ENCODE data around the gene NEAT1.

Gene NEAT1

DNA sequence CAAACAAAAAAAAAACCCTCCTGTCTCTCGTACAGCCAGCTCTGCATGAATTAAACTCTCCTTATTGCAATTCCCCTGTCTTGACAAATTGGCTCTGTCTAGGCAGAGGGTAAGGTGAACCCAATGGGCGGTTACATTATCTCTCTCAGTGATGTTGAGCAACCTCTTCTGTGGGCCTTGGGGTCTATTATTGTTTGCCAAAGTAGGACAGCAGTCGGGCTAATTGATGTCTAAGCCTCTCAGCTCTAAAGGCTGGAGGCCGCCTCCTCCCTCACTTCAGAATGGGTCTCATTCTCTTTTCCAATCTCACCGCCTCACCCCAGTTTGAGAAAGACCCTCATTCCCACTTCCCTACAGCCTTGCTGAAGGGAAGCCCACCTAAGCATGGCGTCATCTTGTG is 38.8 kb upstream of the NEAT1 start:
- Mint-ChIP-seq H3K36me3 (no peaks in the 10 kb centered on the region), H3K9me3 (no peaks in the 10 kb centered on the region), H3K4me3 (peak overlapping the region; percentile 94), H3K27ac (peak overlapping the region; percentile 99), H3K27me3 (no peaks in the 10 kb centered on the region), H3K4me1 (peaks cover 64% of the 10 kb centered on the region)

DNA sequence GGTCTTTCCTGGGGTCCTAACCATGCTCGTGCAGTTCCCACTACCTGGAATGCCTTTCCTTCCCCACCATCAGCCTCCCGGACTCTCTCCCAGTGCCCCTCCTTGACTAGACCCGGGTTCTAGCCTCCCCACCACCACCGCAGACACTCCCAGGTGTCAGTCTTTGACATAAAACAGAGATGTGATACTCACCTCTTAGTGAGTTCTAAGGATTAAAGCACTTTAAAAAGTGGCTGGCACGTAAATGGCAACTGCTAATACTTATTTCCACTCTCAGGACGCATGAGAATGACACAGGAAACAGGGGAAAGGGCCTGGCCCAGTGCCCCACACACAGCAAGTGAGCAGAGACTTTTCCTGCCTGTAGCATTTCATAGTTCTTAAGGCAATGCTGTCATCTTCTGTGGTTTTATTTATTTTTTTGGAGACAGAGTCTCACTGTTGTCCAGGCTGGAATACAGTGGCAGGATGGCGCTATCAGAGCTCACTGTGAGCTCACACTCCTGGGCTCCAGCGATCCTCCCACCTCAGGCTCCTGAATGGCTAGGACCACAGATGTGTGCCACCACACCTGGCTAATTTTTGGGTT is 38.2 kb upstream of the NEAT1 start:
- no peaks in the 10 kb centered on the region for H3K9me3 Mint-ChIP-seq

DNA sequence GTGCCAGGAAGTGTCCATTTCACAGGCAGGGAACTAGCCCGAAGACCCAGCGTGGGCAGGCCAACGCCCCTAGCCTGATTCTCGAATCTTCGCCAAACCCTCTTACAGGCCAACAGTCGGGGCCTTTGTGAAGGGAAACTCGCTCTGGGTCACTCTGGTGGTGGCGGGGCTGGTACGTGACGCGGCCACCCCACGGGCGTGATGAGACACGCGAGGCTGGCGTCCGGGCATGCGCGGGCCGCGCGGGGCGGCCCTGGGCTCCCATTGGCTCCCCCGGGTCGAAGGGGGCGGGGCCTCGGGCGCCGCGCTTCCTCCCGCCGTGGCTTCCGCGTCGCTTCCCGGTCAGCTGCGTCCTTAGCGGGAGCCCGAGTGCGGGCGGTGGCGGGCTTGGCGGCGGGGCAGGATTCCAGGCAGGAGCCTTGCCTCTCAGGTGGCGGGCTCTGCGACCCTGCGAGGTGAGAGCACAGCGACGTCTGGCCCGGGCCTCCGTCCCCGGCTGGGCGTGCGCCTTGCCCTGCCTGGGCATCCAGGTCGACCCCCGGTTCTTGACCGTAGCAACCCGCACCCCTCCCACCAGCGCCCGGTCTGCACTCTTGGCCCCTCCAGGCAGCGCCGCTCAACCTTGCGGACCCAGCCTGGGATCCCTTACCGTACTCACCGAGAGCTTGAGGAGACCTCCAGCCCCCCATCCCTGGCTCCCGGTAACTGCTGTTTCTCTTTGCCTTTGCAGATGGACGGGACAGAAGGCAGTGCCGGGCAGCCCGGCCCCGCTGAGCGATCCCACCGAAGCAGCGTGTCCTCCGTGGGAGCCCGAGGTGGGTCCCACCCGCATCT is 36.1 kb upstream of the NEAT1 start, which contains the start of gene FRMD8:
FRMD8 (plus strand) TSS at position 331 of the 834 bp plus-strand sequence; CDS start at position 731, 400 bp downstream.
- H3K27ac Mint-ChIP-seq = peak within 1 kb of the TSS; percentile 99
- H3K4me1 Mint-ChIP-seq = peaks cover 77% of the 10 kb centered on the region
- H3K36me3 Mint-ChIP-seq = peaks cover 2% of the 10 kb centered on the region
- H3K9me3 Mint-ChIP-seq = no peaks in the 10 kb centered on the region
- H3K27me3 Mint-ChIP-seq = no peaks in the 10 kb centered on the region
- H3K4me3 Mint-ChIP-seq = peak within 1 kb of the TSS; percentile 96

More for the DNA sequence above, 38.2 kb upstream of the NEAT1 start:
- no peaks in the 10 kb centered on the region for H3K27me3 Mint-ChIP-seq
- peak overlapping the region; percentile 94 for H3K4me3 Mint-ChIP-seq
- peaks cover 70% of the 10 kb centered on the region for H3K4me1 Mint-ChIP-seq
- peak overlapping the region; percentile 99 for H3K27ac Mint-ChIP-seq
- H3K36me3 Mint-ChIP-seq = peaks cover 2% of the 10 kb centered on the region

DNA sequence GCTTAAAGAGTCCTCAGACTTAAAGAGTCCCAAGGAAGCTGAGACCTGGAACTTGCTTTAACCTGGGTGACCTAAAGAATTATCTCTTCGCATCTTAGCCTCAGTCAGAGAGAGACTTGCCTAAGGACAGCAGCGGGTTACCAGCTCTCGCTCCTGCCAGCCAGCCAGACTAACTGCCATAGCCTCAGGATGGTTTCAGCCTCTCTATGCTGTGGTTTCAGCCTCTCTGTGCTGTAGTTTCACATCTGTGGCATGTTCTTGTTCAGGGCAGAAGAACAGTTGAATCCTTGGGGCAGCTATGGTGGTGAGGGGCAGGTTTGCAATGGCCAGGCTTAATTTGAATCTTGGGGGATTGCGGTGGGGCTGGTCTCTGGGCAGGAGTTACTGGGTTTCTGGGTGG is 33.9 kb upstream of the NEAT1 start:
- Mint-ChIP-seq H3K36me3 (peaks cover 2% of the 10 kb centered on the region), H3K27ac (peak overlapping the region; percentile 92), H3K4me3 (peak overlapping the region; percentile 96)

DNA sequence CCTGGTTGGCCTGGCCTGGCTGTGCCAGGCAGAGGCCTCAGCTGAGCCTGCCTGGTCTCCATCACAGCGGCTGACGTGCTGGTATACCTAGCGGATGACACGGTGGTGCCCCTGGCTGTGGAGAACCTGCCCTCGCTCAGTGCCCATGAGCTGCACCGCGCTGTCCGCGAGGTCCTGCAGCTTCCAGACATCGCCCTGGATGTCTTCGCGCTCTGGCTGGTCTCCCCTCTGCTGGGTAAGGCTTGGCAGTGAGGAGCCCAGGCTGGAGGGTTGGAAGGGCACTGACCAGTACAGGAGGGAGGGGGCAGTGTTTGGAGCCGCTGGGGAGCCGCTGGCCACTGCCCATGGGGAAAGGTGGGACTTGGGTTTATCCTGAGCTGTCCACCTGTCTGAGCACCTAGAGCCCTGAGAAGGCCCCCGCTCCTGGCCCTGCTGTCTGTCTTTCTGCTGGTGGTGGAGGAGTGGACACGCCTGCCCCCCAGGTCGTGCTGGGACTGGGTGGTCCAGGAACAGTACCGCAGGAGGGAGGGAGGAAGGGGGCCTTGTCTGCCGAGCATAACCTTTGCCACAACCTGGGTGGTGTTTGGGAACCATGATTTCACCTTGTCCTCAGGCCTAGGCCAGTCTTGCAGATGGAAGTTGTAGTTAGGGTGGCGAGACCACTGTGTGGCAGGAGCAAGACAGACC is 33.2 kb upstream of the NEAT1 start:
- Mint-ChIP-seq H3K36me3 (peaks cover 2% of the 10 kb centered on the region), H3K27me3 (no peaks in the 10 kb centered on the region)

More for the DNA sequence above, 33.9 kb upstream of the NEAT1 start:
- no peaks in the 10 kb centered on the region for H3K27me3 Mint-ChIP-seq
- H3K9me3 Mint-ChIP-seq = no peaks in the 10 kb centered on the region
- H3K4me1 Mint-ChIP-seq = peaks cover 56% of the 10 kb centered on the region

DNA sequence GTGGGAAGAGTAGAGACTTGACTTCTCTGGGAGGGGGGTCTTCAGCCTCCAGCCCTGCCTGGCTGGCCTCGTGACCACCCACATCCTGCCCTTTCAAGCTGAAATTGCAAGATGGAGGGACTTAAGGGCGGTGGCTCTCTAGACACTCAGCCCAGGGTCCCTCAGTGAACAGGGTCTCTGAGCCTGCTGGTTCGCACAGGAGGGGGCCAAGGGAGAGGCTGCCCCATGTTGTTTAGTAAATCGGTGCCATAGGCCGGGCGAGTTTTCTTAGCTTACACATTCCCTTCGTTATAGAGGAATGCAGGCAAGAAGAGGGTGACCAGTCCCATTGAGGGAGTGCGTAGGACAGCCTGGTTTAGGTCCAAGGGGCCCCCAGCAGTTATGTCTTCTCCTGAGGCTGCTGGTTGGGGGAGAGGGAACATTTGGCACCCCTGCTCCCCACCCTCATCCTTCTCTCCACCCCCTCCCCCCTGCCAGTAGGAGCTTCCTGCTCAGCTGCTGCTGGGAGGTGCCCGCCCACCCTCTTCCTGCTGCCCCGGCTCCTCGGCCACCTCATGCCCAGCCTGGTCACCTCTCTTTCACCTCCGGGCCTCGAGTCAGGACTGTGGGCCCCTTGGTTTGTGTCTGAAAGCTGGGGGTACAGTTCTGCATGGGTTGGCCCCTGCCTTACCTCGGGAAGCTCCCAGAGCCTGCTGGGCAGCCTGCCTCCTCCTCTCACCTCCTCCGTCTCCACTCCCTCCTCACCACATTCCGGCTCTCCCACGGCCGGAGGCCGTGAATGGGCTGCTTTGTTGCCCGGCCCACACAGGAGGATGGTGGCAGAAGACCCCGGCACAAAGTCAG is 32.3 kb upstream of the NEAT1 start:
- H3K27ac Mint-ChIP-seq = peak overlapping the region; percentile 41
- no peaks in the 10 kb centered on the region for H3K9me3 Mint-ChIP-seq
- peak overlapping the region; percentile 30 for H3K4me3 Mint-ChIP-seq
- peaks cover 2% of the 10 kb centered on the region for H3K36me3 Mint-ChIP-seq
- peaks cover 40% of the 10 kb centered on the region for H3K4me1 Mint-ChIP-seq
- H3K27me3 Mint-ChIP-seq = no peaks in the 10 kb centered on the region

More for the DNA sequence above, 33.2 kb upstream of the NEAT1 start:
- Mint-ChIP-seq H3K4me1 (peaks cover 49% of the 10 kb centered on the region), H3K4me3 (peak overlapping the region; percentile 96), H3K9me3 (no peaks in the 10 kb centered on the region), H3K27ac (no peak overlapping the region)

DNA sequence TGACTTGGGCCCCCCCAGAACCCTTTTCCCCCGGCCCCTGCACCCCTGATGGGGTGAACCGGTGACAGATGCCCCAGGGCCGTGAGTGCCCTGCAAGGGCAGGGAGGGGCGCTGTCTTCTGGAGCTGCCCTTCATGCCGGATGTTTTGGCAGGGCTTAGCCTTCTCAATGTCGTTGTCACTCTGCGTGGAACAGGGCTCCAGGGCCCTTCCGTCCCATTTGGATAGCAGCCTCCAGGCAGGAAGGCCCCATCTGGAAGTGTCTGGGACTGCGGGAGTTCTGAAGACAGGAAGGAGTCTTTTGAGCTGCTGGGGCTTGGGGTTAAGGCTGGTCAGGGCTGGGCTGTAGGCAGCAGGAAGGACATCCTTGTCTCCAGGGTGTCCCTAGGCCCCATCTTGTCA is 31.6 kb upstream of the NEAT1 start:
- Mint-ChIP-seq H3K27me3 (no peaks in the 10 kb centered on the region), H3K27ac (no peak overlapping the region), H3K4me3 (peak overlapping the region; percentile 15), H3K9me3 (no peaks in the 10 kb centered on the region), H3K36me3 (peaks cover 2% of the 10 kb centered on the region), H3K4me1 (peaks cover 37% of the 10 kb centered on the region)

DNA sequence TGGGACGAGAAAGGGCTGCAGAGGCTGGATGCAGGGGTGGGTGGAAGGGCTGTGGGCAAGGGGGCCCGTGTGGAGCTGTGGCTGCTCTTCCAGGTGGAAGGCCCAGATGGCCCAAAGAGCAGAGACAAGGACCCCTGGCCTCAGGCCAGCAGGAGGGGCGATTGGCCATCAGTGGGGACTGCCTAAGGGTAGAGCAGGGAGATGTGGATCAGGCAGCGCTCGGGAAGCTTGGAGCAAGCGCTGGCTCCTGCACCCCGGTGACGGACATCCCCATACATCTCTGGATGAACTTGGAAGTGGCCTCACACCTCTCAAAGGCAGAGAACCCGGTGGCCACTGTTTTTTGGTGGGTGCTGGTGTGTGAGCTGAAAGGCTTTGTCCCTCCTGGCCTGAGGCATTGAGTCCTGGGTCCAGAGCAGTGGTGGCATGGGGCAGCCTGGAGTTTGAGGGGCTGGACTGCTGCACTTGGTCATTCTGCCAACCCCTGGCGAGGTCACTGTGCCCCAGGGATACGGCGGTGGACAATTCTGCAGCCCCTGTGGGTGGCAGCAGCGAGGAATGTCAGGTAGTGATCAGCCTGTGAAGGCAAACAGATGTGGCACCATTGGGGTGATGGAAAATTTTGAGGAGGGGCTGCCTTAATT is 30.3 kb upstream of the NEAT1 start:
- H3K27ac Mint-ChIP-seq = peak overlapping the region; percentile 41

DNA sequence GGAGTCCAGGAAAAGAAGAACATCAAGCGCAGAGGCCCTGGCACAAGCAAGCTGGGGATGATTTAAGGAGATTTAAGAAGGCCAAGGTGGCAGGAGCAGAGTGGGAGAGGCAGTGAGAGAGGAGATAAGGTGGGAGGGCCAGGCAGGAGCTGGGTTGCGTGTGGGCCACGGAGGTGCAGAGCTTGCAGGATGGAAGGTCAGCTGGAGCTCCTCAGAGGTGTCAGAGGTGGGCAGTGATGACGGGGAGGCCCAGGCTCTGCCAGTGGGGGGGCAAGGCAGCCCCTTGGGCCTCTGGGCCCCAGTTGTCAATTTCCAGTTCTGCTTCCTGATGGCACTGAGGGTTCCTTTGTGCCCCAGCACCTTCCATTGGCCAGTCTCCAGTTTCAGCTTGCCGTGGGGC is 29.7 kb upstream of the NEAT1 start:
- peaks cover 29% of the 10 kb centered on the region for H3K4me1 Mint-ChIP-seq
- H3K4me3 Mint-ChIP-seq = no peak overlapping the region
- H3K27me3 Mint-ChIP-seq = no peaks in the 10 kb centered on the region
- no peak overlapping the region for H3K27ac Mint-ChIP-seq
- peaks cover 7% of the 10 kb centered on the region for H3K36me3 Mint-ChIP-seq
- no peaks in the 10 kb centered on the region for H3K9me3 Mint-ChIP-seq

More for the DNA sequence above, 30.3 kb upstream of the NEAT1 start:
- Mint-ChIP-seq H3K36me3 (peaks cover 5% of the 10 kb centered on the region), H3K4me3 (no peak overlapping the region), H3K4me1 (peaks cover 33% of the 10 kb centered on the region), H3K27me3 (no peaks in the 10 kb centered on the region), H3K9me3 (no peaks in the 10 kb centered on the region)

DNA sequence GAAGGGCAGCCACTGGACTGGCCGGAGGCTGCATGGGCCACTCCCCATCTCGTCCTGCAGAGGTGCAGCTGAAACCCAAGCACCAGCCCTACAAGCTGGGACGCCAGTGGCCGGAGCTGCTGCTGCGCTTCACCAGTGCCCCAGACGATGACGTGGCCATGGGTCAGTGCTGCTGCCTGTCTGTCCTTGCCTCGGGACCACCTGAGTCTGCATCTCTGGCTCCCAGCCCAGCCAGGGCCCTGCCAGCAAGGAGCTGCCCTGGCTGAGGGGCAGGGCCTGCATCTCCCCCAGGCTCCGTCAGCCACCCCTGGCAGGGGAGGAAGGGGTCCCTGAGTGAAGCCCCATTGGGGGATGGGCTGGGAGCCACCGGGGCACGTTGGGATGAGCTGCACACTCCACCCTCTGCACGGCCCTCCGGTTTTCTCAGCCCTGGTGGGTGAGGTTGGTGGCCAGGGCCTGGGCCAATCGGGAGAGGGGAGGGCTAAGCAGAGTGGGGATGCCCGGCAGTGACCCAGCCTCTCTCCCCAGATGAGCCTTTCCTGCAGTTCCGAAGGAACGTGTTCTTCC is 29.0 kb upstream of the NEAT1 start:
- Mint-ChIP-seq H3K4me1 (peaks cover 22% of the 10 kb centered on the region), H3K27ac (no peak overlapping the region), H3K4me3 (no peak overlapping the region), H3K9me3 (no peaks in the 10 kb centered on the region), H3K36me3 (peaks cover 8% of the 10 kb centered on the region), H3K27me3 (no peaks in the 10 kb centered on the region)

DNA sequence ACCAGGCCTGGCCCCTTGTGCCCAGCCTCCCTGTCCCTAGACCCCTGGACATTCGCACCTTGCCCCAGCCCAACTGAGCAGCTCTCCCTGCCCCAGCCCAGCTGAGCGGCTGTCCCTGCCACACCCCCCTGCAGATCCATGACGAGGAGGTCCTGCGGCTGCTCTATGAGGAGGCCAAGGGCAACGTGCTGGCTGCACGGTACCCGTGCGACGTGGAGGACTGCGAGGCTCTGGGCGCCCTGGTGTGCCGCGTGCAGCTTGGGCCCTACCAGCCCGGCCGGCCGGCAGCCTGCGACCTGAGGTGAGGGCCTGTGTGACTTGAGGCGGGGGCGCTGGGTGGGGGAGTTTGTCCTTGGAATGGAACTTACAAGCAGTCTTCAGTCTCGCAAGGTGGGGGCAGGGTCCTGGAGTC is 28.5 kb upstream of the NEAT1 start:
- Mint-ChIP-seq H3K27me3 (no peaks in the 10 kb centered on the region), H3K4me3 (no peak overlapping the region), H3K9me3 (no peaks in the 10 kb centered on the region), H3K27ac (no peak overlapping the region), H3K4me1 (peaks cover 16% of the 10 kb centered on the region), H3K36me3 (peaks cover 6% of the 10 kb centered on the region)

DNA sequence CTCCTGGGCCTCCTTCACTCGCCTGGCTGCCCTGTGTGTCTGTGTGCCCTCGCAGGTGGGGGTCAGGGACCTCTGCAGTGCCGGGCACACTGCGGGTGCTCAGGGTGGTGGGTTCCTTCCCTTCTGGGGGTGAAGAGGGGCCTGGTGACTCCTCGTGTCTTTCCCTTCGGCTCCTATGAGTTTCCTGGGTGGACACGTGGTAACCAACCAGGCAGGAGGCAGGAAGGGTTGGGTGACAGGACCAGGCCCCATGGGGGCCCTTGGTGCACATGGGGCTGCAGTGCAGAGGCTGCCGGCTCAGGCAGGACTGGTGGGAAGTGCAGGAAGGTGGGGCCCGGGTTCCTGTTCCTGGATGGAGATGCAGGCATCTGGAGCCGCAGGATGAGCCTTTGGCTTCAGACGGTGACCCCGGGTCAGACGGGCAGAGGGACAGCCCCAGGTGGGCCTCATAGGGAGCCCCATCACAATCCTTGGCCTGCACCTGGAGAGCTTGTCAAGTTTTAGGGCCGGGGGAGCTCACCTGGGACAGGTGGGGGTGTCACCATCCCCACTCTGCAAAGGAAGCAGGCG is 26.6 kb upstream of the NEAT1 start:
- Mint-ChIP-seq H3K36me3 (peaks cover 6% of the 10 kb centered on the region), H3K9me3 (no peaks in the 10 kb centered on the region), H3K27ac (no peak overlapping the region), H3K4me1 (peaks cover 2% of the 10 kb centered on the region), H3K27me3 (no peaks in the 10 kb centered on the region), H3K4me3 (no peak overlapping the region)

DNA sequence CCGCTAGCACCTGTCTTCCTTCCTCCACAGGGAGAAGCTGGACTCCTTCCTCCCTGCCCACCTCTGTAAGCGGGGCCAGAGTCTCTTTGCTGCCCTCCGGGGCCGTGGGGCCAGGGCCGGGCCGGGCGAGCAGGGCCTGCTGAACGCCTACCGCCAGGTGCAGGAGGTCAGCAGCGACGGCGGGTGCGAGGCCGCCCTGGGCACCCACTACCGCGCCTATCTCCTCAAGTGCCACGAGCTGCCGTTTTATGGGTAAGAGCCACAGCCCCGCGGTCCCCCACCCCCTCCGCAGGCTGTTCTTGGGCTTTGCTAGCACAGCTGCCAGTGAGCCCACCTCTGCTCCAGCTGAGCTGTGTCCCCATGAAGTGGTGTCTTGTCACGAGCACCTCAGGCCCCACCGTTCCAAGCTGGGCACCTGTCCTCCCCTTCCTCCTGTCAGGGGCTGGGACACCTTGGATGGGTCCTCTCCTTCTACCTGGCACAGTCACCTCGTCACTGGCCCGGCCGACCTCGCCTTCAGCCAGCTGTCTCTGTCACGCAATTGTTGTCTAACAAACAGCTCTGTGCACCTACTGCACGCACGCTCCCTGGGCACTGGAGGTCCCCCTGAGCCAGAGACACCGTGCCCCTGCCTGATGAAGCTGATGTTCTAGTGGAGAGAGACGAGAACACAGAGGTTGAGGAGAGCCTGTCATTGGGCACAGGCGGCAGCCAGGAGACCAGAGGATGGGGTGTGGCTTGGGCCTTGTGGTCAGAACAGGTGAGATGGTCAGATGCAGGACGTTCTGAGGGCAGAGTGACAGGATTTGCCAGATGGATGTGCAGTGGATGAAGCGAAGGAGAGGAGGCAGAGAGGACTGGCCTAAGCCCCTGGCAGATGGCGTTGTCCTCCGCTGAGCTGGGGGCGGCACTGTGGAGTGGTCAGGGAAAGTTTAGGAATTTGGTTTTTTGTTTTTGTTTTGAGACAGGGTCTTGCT is 25.5 kb upstream of the NEAT1 start:
- peaks cover 4% of the 10 kb centered on the region for H3K4me1 Mint-ChIP-seq
- no peak overlapping the region for H3K4me3 Mint-ChIP-seq
- no peaks in the 10 kb centered on the region for H3K27me3 Mint-ChIP-seq
- no peaks in the 10 kb centered on the region for H3K9me3 Mint-ChIP-seq
- peak overlapping the region; percentile 15 for H3K27ac Mint-ChIP-seq
- peaks cover 6% of the 10 kb centered on the region for H3K36me3 Mint-ChIP-seq
